ENCODE measurements around the gene THSD4.
"Not testable (repeated sequence)": the region's sequence is repeated elsewhere in the genome, so short reads cannot be mapped to it uniquely, and the experiment has no call there.

THSD4 gene

GRCh38 chr15:71397377-71397776 is 282.1 kb downstream of the THSD4 start:
- no peak for DNase-seq

- no peak for DNase-seq
Measured at GRCh38 chr15:71400294-71400693, 285.0 kb downstream of the THSD4 start.

DNA sequence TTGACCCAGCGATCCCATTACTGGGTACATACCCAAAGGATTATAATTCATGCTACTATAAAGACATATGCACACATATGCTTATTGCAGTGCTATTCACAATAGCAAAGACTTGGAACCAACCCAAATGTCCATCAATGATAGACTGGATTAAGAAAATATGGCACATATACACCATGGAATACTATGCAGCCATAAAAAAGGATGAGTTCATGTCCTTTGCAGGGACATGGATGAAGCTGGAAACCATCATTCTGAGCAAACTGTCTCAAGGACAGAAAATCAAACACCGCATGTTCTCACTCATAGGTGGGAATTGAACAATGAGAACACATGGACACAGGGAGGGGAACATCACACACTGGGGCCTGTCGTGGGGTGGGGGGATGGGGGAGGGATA is 286.5 kb downstream of the THSD4 start:
- DNase-seq, result not testable (repeated sequence)

GRCh38 chr15:71409541-71409940 is 294.3 kb downstream of the THSD4 start:
- DNase-seq, result no peak

DNA sequence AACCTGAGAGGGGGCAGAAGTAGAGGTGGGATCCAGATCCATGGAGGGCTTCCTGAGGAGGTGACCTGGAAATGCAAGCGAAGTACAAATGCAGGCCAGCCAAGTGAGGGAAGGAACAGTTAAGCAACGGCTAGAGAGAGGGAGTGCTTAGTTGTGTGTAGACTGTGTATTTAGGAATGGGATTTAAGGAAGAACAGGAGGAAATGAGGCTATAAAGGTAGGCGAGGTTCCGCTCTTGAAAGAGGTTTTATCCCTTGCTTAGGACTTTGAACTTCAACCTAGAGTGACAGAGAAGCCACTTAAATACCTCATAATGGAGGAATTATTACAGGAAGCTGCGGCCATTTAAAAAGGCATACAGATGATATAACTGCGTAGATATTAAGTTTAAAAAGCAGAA is 295.1 kb downstream of the THSD4 start:
- DNase-seq, result no peak

DNA sequence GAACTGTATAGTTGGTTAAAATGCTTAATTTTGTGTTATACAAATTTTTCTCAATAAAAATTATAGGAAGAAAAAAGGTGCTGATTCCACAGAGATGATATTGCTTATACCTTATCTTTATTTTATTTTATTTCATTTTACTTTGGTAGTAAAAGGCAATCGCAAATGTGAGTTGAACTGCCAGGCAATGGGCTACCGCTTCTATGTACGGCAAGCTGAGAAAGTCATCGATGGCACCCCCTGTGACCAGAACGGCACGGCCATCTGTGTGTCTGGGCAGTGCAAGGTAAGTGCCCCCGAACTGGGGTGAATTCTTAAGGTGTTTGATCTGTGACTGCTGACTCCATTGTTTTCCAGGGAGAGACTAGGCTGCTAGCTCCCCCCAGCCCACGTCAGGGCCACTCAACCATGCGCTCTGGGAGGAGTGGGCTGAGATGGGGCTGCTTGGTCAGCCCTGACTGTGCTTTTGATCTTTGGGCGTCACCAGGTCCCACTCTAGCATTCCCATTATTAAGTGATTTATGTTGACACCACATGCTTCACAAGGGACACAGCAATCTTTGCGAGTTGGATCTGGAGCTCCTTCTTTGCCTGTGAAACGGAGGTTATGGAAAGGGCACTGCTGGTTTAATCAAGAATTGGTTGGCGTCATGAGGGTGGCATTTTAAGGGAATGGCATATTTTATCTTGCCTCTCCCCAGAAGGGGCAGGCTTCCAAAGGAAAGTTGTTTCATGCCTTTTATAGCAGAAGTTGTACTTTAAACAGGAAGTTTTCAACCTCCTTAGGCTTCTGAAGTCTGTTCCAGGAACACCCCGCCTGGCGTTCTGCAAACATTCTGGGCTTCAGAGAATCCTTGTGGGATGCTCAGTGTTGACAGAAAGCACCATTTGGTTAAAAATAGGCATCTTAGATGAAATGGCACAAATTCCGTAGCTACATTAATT is 296.5 kb downstream of the THSD4 start:
- no peak for DNase-seq

- DNase-seq, result no peak
Measured at GRCh38 chr15:71413419-71413818, 298.1 kb downstream of the THSD4 start.

DNA sequence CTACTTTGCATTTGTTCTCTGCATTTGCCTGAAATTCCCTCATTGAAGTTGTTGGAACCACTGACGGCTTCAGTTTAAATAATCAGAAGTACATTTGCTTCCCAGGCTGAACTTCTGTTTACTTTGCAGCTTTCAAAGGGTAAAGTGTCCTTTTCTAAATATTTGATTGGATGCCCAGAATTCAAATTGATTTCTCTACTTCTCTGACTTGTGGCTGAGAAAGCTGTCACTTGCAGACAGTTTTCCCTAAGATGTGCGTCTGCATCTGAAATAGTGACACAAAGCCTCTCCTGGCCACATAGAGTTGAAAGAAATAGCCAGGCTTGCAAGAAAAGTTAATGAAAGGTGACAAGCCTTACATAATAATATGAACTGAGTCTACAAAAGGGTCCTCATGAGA is 299.6 kb downstream of the THSD4 start:
- no peak for DNase-seq

GRCh38 chr15:71422530-71423259 is 307.4 kb downstream of the THSD4 start:
- no peak for DNase-seq

GRCh38 chr15:71424765-71425164 is 309.5 kb downstream of the THSD4 start:
- DNase-seq, result no peak

DNA sequence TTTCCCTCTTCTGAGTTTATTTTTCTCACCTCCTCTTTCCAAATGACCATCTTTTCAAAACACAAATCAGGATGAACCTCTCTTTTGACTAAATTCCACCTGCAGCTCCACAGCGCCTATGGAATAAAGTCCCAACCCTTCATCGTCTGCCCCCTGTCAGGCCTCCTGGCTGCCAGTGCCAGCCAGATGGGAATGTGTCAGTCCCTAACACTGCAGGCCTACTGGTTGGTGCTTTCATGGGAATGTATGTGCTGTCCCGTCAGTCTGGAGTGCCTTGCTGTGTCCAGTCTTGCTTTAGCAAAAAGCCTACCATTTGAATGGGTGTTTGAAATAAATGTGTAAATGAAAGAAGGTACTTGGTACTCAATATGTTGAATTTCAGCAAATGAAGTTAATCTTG is 310.1 kb downstream of the THSD4 start:
- no peak for DNase-seq

- DNase-seq, result no peak
Measured at GRCh38 chr15:71426792-71427191, 311.5 kb downstream of the THSD4 start.

DNA sequence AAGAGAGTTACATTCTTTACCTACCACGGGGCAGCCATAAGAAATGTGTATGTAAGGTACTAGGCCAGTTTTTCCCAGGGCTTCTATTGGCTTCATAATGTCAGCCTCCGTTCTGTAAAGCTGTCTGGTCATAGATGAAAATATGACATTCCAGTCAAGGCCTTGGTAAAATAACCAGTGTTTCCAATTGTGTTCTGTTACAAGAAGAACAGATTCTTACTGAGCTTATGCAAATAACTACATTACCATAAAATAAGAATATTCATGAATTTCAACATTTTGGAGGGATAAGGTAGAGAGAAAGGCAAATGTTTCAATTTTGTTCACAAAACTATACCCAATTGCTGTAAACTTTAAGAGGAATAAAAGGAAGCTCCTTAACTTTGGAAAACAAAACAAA is 315.5 kb downstream of the THSD4 start:
- DNase-seq, result no peak

GRCh38 chr15:71431343-71432336 is 316.4 kb downstream of the THSD4 start:
- DNase-seq, result no peak

GRCh38 chr15:71433402-71433801 is 318.1 kb downstream of the THSD4 start:
- no peak for DNase-seq

DNA sequence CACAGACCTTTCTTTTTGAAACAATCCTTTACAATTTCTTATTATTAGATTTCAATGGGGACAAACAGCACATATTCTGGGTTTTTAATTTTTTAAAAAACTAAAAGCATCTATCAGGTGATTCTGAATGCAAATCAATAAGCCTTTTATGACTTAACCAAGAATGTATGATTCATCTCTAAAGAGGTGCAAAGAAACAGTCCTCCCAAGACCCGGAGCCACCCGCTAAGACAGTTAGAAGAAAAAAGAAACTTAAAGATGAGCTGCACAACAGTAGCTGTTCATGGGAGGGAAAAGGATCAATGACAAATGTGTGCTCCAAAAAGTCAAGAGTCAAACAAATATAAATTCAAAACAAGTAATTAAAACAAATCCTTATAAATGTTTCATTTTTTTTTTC is 319.5 kb downstream of the THSD4 start:
- no peak for DNase-seq

DNA sequence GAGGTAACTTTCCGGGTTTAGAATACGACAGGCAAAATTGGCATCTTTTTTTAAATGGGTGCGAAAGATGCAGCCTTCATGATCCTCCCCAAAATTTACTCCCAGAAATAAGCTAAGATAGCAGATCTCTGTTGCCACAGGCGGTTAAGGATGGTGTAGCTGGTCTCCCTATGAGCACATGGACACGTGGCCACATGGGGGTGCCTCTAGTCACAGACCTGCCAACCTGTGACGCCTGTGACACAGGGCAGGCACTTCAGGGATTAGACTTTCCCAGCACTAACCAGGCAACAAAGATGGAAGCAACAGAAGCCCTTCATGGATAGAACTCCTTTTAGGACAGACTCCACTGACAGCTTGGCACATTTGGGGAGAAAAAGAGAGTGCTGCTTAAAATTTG is 320.3 kb downstream of the THSD4 start:
- DNase-seq, result no peak

DNA sequence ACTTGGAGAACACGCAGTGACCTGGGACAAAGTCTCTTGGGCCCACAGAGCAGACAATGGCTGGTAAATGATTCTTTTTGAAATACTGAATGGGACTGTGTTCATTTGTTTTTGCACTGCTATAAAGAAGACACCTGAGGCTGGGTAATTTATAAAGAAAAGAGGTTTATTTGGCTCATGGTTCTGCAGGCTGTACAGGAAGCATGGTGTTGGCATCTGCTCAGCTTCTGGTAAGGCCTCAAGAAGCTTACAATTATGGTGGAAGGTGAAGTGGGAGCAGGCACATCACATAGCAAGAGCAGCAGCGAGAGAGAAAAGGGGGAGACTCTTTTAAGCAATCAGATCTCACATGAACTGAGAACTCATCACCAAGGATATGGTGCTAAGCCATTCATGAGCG is 321.6 kb downstream of the THSD4 start:
- no peak for DNase-seq

DNA sequence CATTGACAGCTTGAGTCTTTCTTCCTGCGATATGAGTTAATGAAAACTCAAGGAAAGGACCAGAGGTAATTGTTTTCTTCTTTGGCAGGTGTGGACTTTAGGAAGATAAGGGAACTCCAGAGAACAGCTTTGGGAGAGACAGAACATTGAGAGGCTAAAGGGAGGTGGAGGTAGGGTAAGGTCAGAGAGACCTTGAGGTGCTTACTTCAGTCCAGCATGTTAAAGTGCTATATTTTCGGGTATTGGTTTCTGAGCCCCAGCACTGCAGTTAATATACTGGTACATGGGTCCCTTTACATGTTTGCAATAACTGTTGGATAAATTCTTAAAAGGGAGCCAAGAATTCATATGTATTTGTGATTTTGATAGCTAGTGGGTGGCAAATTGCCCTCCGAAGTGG is 322.1 kb downstream of the THSD4 start:
- DNase-seq, result no peak

DNA sequence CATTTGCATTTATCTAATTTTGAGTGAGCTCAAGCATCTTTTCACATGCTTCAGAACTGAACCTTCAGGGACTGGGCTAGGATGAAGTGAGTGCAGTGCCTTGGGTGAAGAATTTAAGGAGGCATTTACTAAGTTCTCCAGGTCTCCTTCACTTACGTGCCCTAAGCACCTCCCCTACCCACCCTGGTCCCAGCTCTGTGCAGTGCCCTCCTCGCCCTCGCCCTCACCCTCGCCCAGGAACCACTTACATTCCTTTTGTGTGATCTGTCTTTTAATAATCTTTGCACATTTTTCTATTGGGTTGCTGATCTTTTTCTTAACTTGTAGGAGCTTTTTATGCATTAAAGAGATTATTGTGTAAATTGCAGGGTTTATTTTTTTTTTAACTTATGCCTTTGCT is 322.6 kb downstream of the THSD4 start:
- no peak for DNase-seq

- not testable (repeated sequence) for DNase-seq
Measured at GRCh38 chr15:71439478-71439877, 324.2 kb downstream of the THSD4 start.

DNA sequence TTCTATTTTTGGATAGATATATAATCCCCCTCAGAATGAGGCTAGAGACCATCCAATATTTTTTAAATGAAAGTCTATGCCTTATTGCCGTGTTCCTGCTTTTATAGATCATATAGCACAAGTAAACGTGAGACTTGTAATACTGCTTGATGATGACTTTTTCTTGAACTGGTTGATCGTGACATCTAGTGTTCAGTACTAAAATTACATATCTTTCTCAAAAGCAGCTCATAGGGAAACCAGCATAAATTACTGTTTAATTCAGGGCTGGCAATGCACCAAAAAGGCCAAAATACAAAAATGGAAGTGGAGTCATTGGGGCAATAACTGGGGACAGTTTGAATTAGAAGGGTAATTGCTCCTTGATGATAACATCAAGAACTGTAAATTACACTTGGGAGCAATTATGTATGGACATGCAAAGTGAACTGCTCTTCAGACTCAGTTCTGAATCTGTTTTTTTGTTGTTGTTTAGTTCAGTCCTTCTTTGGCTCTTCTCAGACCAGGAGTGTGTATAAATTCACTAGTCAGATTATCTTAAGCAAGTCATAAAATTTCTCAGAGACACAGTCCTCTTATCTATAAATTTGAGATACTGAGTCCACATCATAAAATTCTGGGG is 325.3 kb downstream of the THSD4 start:
- peak; percentile 28 for DNase-seq
